Hematopoietic multipotent progenitor cell treated with erythropoietin and hydrocortisone succinate and interleukin-3 and kit ligand, for 8 days (in vitro differentiated cells): Measurements from ENCODE around the gene ACAD11.

ENCODE experiments used
- DNase-seq: peaks from one replicate; pipeline ENCODE4 v3.0.0-alpha.2; 2015

ACAD11 gene, protein sequence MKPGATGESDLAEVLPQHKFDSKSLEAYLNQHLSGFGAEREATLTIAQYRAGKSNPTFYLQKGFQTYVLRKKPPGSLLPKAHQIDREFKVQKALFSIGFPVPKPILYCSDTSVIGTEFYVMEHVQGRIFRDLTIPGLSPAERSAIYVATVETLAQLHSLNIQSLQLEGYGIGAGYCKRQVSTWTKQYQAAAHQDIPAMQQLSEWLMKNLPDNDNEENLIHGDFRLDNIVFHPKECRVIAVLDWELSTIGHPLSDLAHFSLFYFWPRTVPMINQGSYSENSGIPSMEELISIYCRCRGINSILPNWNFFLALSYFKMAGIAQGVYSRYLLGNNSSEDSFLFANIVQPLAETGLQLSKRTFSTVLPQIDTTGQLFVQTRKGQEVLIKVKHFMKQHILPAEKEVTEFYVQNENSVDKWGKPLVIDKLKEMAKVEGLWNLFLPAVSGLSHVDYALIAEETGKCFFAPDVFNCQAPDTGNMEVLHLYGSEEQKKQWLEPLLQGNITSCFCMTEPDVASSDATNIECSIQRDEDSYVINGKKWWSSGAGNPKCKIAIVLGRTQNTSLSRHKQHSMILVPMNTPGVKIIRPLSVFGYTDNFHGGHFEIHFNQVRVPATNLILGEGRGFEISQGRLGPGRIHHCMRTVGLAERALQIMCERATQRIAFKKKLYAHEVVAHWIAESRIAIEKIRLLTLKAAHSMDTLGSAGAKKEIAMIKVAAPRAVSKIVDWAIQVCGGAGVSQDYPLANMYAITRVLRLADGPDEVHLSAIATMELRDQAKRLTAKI

DNA sequence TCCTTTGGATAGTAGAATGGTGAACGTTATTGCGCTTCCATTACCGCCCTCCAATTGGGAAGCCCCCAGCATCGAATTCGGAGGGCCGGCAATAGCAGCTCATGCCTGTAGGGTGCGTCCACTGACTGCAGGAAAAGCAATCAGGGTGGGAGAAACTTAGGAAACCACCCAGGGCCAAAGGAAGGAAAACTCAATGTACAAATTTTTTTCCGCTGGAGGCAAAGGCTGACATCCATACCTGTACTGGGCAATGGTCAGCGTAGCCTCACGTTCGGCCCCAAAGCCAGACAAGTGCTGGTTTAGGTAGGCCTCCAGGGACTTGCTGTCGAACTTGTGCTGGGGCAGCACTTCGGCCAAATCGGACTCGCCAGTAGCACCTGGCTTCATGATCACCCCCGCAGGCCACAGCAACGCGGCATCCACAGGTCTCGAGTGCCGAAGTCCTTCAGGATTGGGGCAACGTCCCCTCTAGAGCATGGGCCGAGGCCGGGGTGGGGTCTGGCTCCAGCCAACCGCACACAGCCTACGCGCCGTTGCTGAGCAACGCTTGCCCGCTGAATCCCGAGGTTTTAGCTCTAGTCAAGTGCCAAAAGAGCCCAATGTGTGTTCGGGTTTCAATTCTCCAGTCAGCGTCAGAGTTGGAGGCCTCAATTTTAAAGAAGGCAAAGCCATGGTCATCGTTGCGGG lies at the start of gene ACAD11:
Gene ACAD11 (minus strand): TSS at position 445 of the 687 bp plus-strand sequence. CDS start 58 bp downstream, at position 387.
- DNase-seq: peak; percentile 73

- no peak for DNase-seq
These were observed 44.1 kb upstream of the ACAD11 start for GRCh38 chr3:132703733-132704132.

GRCh38 chr3:132695422-132695821 lies 35.8 kb upstream of the ACAD11 start:
- DNase-seq: no peak

- DNase-seq: no peak
These were observed 35.4 kb upstream of the ACAD11 start for GRCh38 chr3:132694991-132695390.

DNA sequence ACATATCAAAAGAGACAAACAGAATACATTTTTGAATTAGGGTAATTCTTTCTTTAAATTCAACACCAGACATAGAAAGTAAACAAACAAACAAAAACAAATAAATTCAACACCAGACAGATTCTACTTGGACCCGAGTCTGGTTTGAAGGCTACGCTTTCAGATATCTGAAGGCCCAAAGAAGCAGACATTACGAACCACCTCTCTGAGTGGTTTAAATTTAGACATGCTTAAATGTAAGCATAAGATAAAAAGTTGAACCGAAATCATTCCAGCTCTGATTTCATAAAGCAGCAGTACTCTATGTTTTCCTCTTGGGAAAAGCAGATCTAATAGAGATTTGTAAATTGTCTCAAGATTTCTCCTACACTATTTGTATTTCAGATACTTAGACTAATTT lies 30.4 kb upstream of the ACAD11 start:
- no peak for DNase-seq

GRCh38 chr3:132682201-132682600 lies 22.6 kb upstream of the ACAD11 start:
- DNase-seq: no peak

DNA sequence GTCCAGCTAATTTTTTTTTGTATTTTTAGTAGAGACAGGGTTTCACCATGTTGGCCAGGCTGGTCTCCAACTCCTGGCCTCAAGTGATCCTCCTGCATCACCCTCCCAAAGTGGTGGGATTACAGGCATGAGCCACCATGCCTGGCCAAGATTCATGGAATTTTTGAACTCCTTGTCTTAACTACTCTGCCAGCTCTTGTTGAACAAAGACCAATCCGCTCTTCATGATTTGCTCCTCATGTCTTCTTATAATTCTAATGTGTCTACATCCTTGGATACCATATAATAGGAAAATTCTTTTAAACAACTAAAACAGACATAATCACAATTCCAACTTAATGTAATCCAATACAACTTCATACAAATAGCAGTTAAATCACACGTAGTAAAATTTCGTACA lies 21.8 kb upstream of the ACAD11 start:
- no peak for DNase-seq

GRCh38 chr3:132679911-132680310 lies 20.3 kb upstream of the ACAD11 start:
- DNase-seq: no peak

- DNase-seq: no peak
These were observed 15.8 kb upstream of the ACAD11 start for GRCh38 chr3:132675408-132675807.

- DNase-seq: peak; percentile 19
These were observed 9.7 kb upstream of the ACAD11 start for GRCh38 chr3:132669256-132669777.

DNA sequence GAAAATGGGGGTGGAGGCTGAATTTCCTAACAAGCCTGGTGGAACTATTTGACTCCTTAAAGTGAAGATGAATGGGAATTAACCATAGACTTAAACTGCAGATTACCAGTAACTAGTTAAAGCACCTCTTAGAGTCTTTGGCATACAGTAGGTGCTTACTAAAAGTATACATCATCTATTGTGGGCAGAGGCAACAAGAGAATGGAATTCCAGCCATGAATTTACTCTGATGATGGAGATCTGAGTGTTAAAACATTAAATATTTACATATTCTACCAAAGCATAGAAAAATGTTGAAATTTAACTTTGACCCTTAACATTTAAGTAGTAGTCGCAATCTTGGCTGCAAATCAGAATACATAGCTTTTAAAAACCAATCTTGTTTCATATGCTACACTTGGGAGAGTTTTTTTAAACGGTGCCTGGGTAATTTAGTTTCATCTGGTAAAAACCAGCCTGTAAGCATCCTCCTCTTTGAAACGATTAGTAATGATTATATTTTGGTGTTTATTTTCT lies 5.7 kb upstream of the ACAD11 start:
- DNase-seq: no peak

GRCh38 chr3:132662212-132662611 lies 2.6 kb upstream of the ACAD11 start:
- no peak for DNase-seq

- peak; percentile 54 for DNase-seq
These were observed 1.5 kb upstream of the ACAD11 start for GRCh38 chr3:132661101-132661500.

DNA sequence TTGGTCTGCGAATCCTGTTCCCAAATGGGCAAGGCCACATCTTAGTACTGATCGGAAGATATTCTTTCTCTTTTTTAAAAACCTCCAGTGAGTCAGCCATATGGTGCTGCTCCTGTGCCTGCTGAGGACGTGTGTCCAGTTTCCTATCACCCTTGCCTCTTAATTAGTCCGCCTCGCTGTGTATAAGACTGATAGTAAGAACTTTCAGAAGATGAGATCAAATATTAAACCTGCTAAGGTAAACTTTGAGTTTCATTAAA lies 1.1 kb upstream of the ACAD11 start:
- DNase-seq: peak; percentile 51

DNA sequence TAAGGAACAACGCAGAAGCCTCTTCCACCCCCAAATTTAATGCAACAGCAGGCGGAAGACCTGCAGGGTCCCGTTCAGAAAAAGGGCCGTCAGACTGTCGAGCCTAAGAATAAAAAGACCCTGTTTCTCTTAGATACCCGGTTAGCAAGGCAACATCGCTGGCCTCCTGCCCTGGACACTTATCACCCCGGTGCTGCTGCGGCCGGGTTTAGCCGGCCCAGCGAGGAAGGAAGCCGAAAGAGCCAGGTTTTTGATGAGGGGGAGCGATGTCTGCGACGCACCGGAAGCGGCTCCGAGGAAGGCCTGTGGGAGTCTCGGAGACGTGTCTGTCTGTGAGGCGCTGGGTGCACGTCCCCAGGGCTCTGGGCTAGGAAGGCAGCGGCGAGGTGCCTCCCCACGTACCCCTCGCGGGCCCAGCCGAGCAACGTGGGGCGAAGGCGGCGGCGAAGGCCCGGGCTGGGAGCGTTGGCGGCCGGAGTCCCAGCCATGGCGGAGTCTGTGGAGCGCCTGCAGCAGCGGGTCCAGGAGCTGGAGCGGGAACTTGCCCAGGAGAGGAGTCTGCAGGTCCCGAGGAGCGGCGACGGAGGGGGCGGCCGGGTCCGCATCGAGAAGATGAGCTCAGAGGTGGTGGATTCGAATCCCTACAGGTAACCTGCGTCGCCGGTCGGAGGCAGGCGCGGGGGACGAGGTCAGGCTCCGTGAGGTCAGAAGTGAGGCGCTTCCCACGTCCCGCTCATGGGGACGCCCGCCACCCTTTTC lies 622 bp upstream of the ACAD11 start, which contains the start of gene UBA5:
Gene UBA5 (plus strand): TSS at position 278 of the 759 bp plus-strand sequence. CDS start 209 bp downstream, at position 487.
- DNase-seq: peak; percentile 77

GRCh38 chr3:132659000-132659364 lies 627 bp downstream of the ACAD11 start:
- DNase-seq: no peak

DNA sequence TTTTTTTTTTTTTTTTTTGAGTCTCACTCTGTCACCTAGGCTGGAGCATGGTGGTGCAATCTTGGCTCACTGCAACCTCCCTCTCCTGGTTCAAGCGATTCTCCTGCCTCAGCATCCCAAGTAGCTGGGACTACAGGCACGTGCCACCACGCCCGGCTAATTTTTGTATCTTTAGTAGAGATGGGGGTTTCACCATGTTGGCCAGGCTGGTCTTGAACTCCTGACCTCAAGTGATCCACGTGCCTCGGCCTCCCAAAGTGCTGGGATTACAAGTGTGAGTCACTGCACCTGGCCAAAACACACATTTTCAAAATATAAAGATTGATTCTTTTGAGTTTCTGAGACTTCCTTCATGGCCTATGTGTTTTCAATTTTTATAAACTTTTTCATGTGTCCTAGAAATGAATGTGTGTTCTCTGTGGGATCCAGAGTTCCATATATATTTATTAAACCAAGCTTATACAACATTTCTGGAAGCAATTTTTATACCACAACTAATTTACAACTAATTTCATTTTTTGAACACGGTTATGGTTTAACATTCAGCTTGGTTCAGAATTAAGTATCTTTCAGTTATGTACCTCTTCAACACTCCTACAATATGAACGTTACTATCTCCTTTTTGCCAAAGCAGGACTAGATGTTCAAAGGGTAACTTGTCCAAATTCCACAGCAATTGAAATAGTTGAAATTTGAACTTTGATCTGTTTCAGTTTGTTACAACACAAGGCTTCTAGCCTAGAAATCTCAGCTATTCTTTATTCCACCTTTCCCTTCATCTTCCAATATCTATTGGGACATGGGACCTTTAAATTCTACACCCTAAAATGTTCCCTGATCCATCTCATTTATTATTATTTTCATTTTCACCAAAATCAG lies 1.5 kb downstream of the ACAD11 start:
- no peak for DNase-seq

GRCh38 chr3:132655471-132655870 lies 4.1 kb downstream of the ACAD11 start:
- DNase-seq: no peak

- no peak for DNase-seq
These were observed 4.9 kb downstream of the ACAD11 start for GRCh38 chr3:132654721-132655120.

- no peak for DNase-seq
These were observed 5.4 kb downstream of the ACAD11 start for GRCh38 chr3:132654190-132654589.

- DNase-seq: no peak
These were observed 6.9 kb downstream of the ACAD11 start for GRCh38 chr3:132652640-132653270.
